Tibial nerve (tissue), 4 donors: ENCODE data around the gene KIAA1217. TPM values are rescaled to one million over a fixed set of nuclear protein-coding genes. Genes with fewer than 3 reads are reported as not detected.

Experiments
- DNase-seq, 2 donors: peaks; one replicate each; pipeline ENCODE4 v3.0.0-alpha.2; 2019; ENCODE audit warnings: low spot score in 2 of 2
- H3K27ac ChIP-seq, 4 donors: fragments of 200-600 bp; sonication (generic) in 3 of 4; one replicate each; pipeline ENCODE4 v1.5.1; 2017 to 2019; ENCODE audit warnings: mild to moderate bottlenecking in 1 of 4
- H3K27me3 ChIP-seq, 2 donors: fragments of 200-600 bp; sonication (generic) in 1 of 2; one replicate each; pipeline versions ENCODE4 v1.5.1 to v1.6.0; 2017 to 2019
- H3K36me3 ChIP-seq, 3 donors: fragments of 200-600 bp; sonication (generic); one replicate each; pipeline ENCODE4 v1.5.1; 2018 to 2019
- H3K4me1 ChIP-seq, 4 donors: fragments of 200-600 bp; sonication (generic) in 3 of 4; one replicate each; pipeline ENCODE4 v1.5.1; 2017 to 2019
- H3K4me3 ChIP-seq, 4 donors: fragments of 200-600 bp; sonication (generic) in 3 of 4; one replicate each; pipeline ENCODE4 v1.5.1; 2017 to 2019; ENCODE audit warnings: mild to moderate bottlenecking in 1 of 4, moderate library complexity in 1 of 4
- H3K9me3 ChIP-seq, 4 donors: fragments of 200-600 bp; sonication (generic) in 3 of 4; one replicate each; pipeline ENCODE4 v1.5.1; 2017 to 2019
- CTCF ChIP-seq, 5 experiments: fragments of 200-600 bp in 3 of 5; fragments of 450-650 bp in 2 of 5; sonication (generic) in 3 of 5; IDR thresholded peaks; one replicate each; pipeline ENCODE4 v1.5.1; 2016 to 2019; ENCODE audit warnings: antibody characterized with exemption in 5 of 5, mild to moderate bottlenecking in 3 of 5, moderate library complexity in 2 of 5
- EP300 ChIP-seq, 2 donors: sonication (generic); formaldehyde crosslinking; IDR thresholded peaks; one replicate each; pipeline ENCODE4 v1.6.1; 2017; ENCODE audit warnings: antibody characterized with exemption in 2 of 2, mild to moderate bottlenecking in 1 of 2
- POLR2A ChIP-seq, 2 donors: fragments of 450-650 bp; IDR thresholded peaks; one replicate each; pipeline ENCODE4 v1.6.1; 2017; ENCODE audit warnings: antibody characterized with exemption in 2 of 2, mild to moderate bottlenecking in 2 of 2, moderate library complexity in 2 of 2
- WGBS, 2 donors: methylation state at CpG; one replicate each; pipeline ENCODE4 v1.1.5; 2018; 5-methylcytosine and 5-hydroxymethylcytosine counted together
- total RNA-seq, 4 donors: library from RNA; depleted of rRNA; stranded (reverse); fragments of >200 nt; gene quantifications; one replicate each; pipeline ENCODE4 v1.1.0, GENCODE V29; 2016

KIAA1217 gene
- total RNA-seq, 4 donors from 2014 or later, result 38.5 to 88.1 (median 58.3) TPM

GRCh38 chr10:24313283-24313682 lies 104.3 kb downstream of the KIAA1217 start:
- TF ChIP-seq CTCF (IDR thresholded peaks at IDR 0.05) (no peak), POLR2A (IDR thresholded peaks at IDR 0.05) (no peak), EP300 (IDR thresholded peaks at IDR 0.05) (no peak)
- H3K4me1 ChIP-seq, result peaks cover 0 to 12% (median under 1%) of the 10 kb centered on the region in 4 donors
- H3K36me3 ChIP-seq, result no peaks in the 10 kb centered on the region
- no peaks in the 10 kb centered on the region for H3K9me3 ChIP-seq
- H3K27ac ChIP-seq, result no peak overlapping the region
- no peaks in the 10 kb centered on the region for H3K27me3 ChIP-seq
- H3K4me3 ChIP-seq, result no peak overlapping the region
- WGBS, 2 donors, result 86 to 89% methylated on average over 10 of the region's 10 CpGs
- DNase-seq, result no peak

- Histone ChIP-seq H3K36me3 (no peaks in the 10 kb centered on the region), H3K27ac (no peak overlapping the region), H3K9me3 (no peaks in the 10 kb centered on the region), H3K4me1 (peaks cover 0 to 10% (median 0%) of the 10 kb centered on the region in 4 donors), H3K4me3 (no peak overlapping the region), H3K27me3 (no peaks in the 10 kb centered on the region)
- 79 to 90% methylated on average over 7 of the region's 7 CpGs for WGBS, 2 donors
- TF ChIP-seq EP300 (IDR thresholded peaks at IDR 0.05) (no peak), CTCF (IDR thresholded peaks at IDR 0.05) (no peak), POLR2A (IDR thresholded peaks at IDR 0.05) (no peak)
- DNase-seq, result no peak
Observed at GRCh38 chr10:24315211-24315610, 106.3 kb downstream of the KIAA1217 start.

GRCh38 chr10:24318517-24318916 lies 109.6 kb downstream of the KIAA1217 start:
- Histone ChIP-seq H3K36me3 (no peaks in the 10 kb centered on the region), H3K9me3 (no peaks in the 10 kb centered on the region), H3K4me3 (no peak overlapping the region), H3K27ac (no peak overlapping the region), H3K27me3 (no peaks in the 10 kb centered on the region), H3K4me1 (peaks cover 0 to 10% (median 0%) of the 10 kb centered on the region in 4 donors)
- no peak for TF ChIP-seq CTCF (IDR thresholded peaks at IDR 0.05)
- TF ChIP-seq EP300 (IDR thresholded peaks at IDR 0.05), result no peak
- no peak for TF ChIP-seq POLR2A (IDR thresholded peaks at IDR 0.05)
- no peak for DNase-seq
- WGBS, 2 donors, result 91 to 93% methylated on average over 5 of the region's 5 CpGs

GRCh38 chr10:24320373-24320772 lies 111.4 kb downstream of the KIAA1217 start:
- Histone ChIP-seq H3K27ac (no peak overlapping the region), H3K4me3 (no peak overlapping the region), H3K9me3 (no peaks in the 10 kb centered on the region), H3K27me3 (no peaks in the 10 kb centered on the region), H3K36me3 (no peaks in the 10 kb centered on the region), H3K4me1 (peaks cover 0 to 13% (median 0%) of the 10 kb centered on the region in 4 donors)
- WGBS, 2 donors, result 88 to 98% methylated on average over 2 of the region's 2 CpGs
- no peak for DNase-seq
- no peak for TF ChIP-seq EP300 (IDR thresholded peaks at IDR 0.05)
- TF ChIP-seq CTCF (IDR thresholded peaks at IDR 0.05), result no peak
- no peak for TF ChIP-seq POLR2A (IDR thresholded peaks at IDR 0.05)

GRCh38 chr10:24324651-24325050 lies 115.7 kb downstream of the KIAA1217 start:
- Histone ChIP-seq H3K4me1 (peaks cover 0 to 6% (median 0%) of the 10 kb centered on the region in 4 donors), H3K4me3 (no peak overlapping the region), H3K9me3 (peaks cover 0 to 18% (median 3%) of the 10 kb centered on the region in 4 donors), H3K27me3 (no peaks in the 10 kb centered on the region), H3K36me3 (peaks cover 0 to 12% (median 0%) of the 10 kb centered on the region in 3 donors), H3K27ac (peak overlapping the region in 2 of 4 donors; percentile 1 to 53)
- DNase-seq, result no peak
- TF ChIP-seq EP300 (IDR thresholded peaks at IDR 0.05) (no peak), POLR2A (IDR thresholded peaks at IDR 0.05) (no peak), CTCF (IDR thresholded peaks at IDR 0.05) (no peak)
- 41 to 50% methylated on average over 3 of the region's 3 CpGs for WGBS, 2 donors
